Measurements from ENCODE around the gene CENPO. TPM values are rescaled to one million over a fixed set of nuclear protein-coding genes. Genes with fewer than 3 reads are reported as not detected.
A peak's percentile ranks its signal among the peaks of the same experiment; 100 is the strongest.

The CENPO gene
- polyA plus RNA-seq, 3 donors = 1.6 to 2.6 (median 2.3) TPM

DNA sequence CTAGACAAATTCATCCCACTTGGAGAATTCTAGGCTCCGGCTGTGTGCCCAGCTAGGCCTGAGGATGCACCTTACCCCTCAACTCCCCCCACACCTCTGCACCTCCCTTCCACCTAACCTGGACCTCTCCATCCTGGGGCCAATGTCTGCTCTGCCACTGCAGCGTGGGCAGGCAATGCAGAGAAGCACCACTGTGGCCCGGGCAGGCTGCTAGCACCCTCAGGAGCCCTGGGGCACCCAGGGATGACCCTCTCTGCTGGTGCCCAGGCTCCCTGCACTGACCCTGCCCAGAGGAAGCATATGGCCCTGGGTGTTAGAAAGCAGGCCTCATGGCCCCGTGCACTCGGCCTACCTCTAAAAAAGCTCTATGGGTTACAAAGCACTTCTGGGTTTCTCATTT, 77.2 kb downstream of the CENPO start:
- no peaks in the 10 kb centered on the region for H3K79me2 ChIP-seq (ENCODE audit: insufficient read depth, low read length)
- Mint-ChIP-seq H3K4me1 (peaks cover 38% of the 10 kb centered on the region), H3K27ac (peak overlapping the region in 2 of 7 donors; percentile 63 to 66), H3K9me3 (no peaks in the 10 kb centered on the region), H3K36me3 (peaks cover 24 to 28% of the 10 kb centered on the region in 2 donors), H3K27me3 (ENCODE audit: low read depth in 3 of 3) (no peaks in the 10 kb centered on the region), H3K4me3 (no peak overlapping the region)
- no peak overlapping the region for H3K27ac ChIP-seq (ENCODE audit: low read depth in 1 of 2, low read length in 2 of 2)
- no peaks in the 10 kb centered on the region for H3K9me3 ChIP-seq (replicated peaks in 1 of 2; ENCODE audit: control insufficient read depth in 1 of 2, insufficient read depth in 1 of 2, low read length in 2 of 2)
- H3K4me1 ChIP-seq (ENCODE audit: control insufficient read depth in 1 of 2, insufficient read depth in 2 of 2, low read length in 2 of 2) = peaks cover 0 to 31% of the 10 kb centered on the region in 2 donors
- no peaks in the 10 kb centered on the region for H3K27me3 ChIP-seq (ENCODE audit: control insufficient read depth in 2 of 2, insufficient read depth in 2 of 2, low read length in 2 of 2)
- no peaks in the 10 kb centered on the region for H4K20me1 ChIP-seq (ENCODE audit: insufficient read depth, low read length)
- no peak overlapping the region for H3K9ac ChIP-seq (ENCODE audit: insufficient read depth, low read length, poor library complexity, severe bottlenecking)
- intact Hi-C loops (cut with micrococcal nuclease) = no loop called here
- H3K4me2 ChIP-seq (replicated peaks; ENCODE audit: extremely low read depth, low read length, poor library complexity, severe bottlenecking) = no peak overlapping the region
- TF ChIP-seq, protein P1, sequence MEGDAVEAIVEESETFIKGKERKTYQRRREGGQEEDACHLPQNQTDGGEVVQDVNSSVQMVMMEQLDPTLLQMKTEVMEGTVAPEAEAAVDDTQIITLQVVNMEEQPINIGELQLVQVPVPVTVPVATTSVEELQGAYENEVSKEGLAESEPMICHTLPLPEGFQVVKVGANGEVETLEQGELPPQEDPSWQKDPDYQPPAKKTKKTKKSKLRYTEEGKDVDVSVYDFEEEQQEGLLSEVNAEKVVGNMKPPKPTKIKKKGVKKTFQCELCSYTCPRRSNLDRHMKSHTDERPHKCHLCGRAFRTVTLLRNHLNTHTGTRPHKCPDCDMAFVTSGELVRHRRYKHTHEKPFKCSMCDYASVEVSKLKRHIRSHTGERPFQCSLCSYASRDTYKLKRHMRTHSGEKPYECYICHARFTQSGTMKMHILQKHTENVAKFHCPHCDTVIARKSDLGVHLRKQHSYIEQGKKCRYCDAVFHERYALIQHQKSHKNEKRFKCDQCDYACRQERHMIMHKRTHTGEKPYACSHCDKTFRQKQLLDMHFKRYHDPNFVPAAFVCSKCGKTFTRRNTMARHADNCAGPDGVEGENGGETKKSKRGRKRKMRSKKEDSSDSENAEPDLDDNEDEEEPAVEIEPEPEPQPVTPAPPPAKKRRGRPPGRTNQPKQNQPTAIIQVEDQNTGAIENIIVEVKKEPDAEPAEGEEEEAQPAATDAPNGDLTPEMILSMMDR (IDR thresholded peaks at IDR 0.05) = no peak
- no peak for DNase-seq
- peaks cover 0 to 2% of the 10 kb centered on the region in 2 donors for H3K36me3 ChIP-seq (replicated peaks in 1 of 2; ENCODE audit: control insufficient read depth in 1 of 2, insufficient read depth in 2 of 2, low read length in 2 of 2)
- H3K4me3 ChIP-seq (replicated peaks in 1 of 3; ENCODE audit: low read depth in 2 of 3, low read length in 3 of 3) = no peak overlapping the region
- 100% methylated on average over 3 of the region's 5 CpGs for WGBS (ENCODE audit: insufficient coverage)
- no peak overlapping the region for H2AFZ ChIP-seq (ENCODE audit: insufficient read depth, low read depth, low read length, poor library complexity, severe bottlenecking)

DNA sequence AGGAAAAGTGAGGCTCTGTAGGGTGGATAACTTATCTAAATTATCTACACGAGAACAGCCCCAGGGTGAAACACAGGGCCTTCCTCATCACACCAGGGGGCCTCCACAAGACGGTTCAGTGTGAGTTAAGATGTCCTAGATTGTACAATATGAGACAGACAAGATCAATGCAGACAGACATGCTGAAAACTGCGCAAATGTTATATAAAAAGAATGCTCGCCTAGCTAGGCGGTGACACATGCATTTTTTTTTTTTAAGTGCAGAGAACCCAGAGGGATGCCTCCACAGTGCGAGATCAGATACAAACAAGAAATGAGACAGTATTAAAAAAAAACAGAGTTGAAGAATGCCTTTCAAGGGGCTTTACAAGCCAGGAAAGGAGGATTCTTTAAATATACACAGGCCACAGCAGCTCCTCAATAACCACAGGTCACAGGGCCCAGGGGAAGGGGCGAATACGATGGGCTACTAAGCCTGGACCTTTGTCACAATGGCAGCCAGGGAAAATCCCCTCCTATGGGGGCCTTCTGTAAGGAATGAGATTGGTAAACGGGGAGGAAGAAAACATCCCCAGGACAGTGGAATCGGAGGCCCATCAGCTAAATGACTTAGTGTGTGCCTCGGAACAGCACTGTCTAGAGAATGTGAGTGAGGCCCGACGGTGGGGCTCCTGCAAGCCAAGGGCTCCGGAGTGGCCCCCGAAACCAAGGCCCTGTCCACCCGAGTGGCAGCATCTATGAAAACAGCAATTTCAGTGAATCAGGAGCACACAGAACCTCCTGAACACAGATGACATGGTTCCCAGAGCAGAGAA, 77.9 kb downstream of the CENPO start:
- Histone ChIP-seq H3K36me3 (replicated peaks in 1 of 2; ENCODE audit: control insufficient read depth in 1 of 2, insufficient read depth in 2 of 2, low read length in 2 of 2) (peaks cover 0 to 2% of the 10 kb centered on the region in 2 donors), H4K20me1 (ENCODE audit: insufficient read depth, low read length) (no peaks in the 10 kb centered on the region), H3K9me3 (replicated peaks in 1 of 2; ENCODE audit: control insufficient read depth in 1 of 2, insufficient read depth in 1 of 2, low read length in 2 of 2) (no peaks in the 10 kb centered on the region), H3K4me1 (ENCODE audit: control insufficient read depth in 1 of 2, insufficient read depth in 2 of 2, low read length in 2 of 2) (peaks cover 0 to 31% of the 10 kb centered on the region in 2 donors), H2AFZ (ENCODE audit: insufficient read depth, low read depth, low read length, poor library complexity, severe bottlenecking) (no peak overlapping the region), H3K27ac (ENCODE audit: low read depth in 1 of 2, low read length in 2 of 2) (peak overlapping the region in 1 of 2 donors; percentile 45), H3K4me3 (replicated peaks in 1 of 3; ENCODE audit: low read depth in 2 of 3, low read length in 3 of 3) (no peak overlapping the region), H3K27me3 (ENCODE audit: control insufficient read depth in 2 of 2, insufficient read depth in 2 of 2, low read length in 2 of 2) (no peaks in the 10 kb centered on the region), H3K79me2 (ENCODE audit: insufficient read depth, low read length) (no peaks in the 10 kb centered on the region), H3K9ac (ENCODE audit: insufficient read depth, low read length, poor library complexity, severe bottlenecking) (no peak overlapping the region), H3K4me2 (replicated peaks; ENCODE audit: extremely low read depth, low read length, poor library complexity, severe bottlenecking) (no peak overlapping the region)
- DNase-seq = no peak
- H3K27me3 Mint-ChIP-seq (ENCODE audit: low read depth in 3 of 3) = no peaks in the 10 kb centered on the region
- peaks cover 24 to 28% of the 10 kb centered on the region in 2 donors for H3K36me3 Mint-ChIP-seq
- TF ChIP-seq, protein P1 (IDR thresholded peaks at IDR 0.05) = no peak
- no peak overlapping the region for H3K4me3 Mint-ChIP-seq
- intact Hi-C loops (cut with micrococcal nuclease) = no loop called here
- 94% methylated on average over 7 of the region's 16 CpGs for WGBS (ENCODE audit: insufficient coverage)
- H3K27ac Mint-ChIP-seq = peak overlapping the region in 3 of 7 donors; percentile 4 to 85 (median 35)
- H3K4me1 Mint-ChIP-seq = peaks cover 42% of the 10 kb centered on the region
- H3K9me3 Mint-ChIP-seq = no peaks in the 10 kb centered on the region
